Right hindlimb (tissue), 1 donor: ENCODE data around the gene CNOT3.
A peak's percentile ranks its signal among the peaks of the same experiment; 100 is the strongest.

Source experiments
- DNase-seq: peaks from one replicate; pipeline ENCODE4 v3.0.0-alpha.2; 2018

The CNOT3 gene

GRCh38 chr19:54152267-54152666, 14.7 kb downstream of the CNOT3 start:
- no peak for DNase-seq

GRCh38 chr19:54152878-54153524, 15.4 kb downstream of the CNOT3 start:
- no peak for DNase-seq

GRCh38 chr19:54153731-54154326, 16.3 kb downstream of the CNOT3 start:
- no peak for DNase-seq

GRCh38 chr19:54154603-54155345, 17.2 kb downstream of the CNOT3 start:
- no peak for DNase-seq

- DNase-seq = no peak
These were observed 18.1 kb downstream of the CNOT3 start for GRCh38 chr19:54155694-54156093.

- DNase-seq = no peak
These were observed 18.9 kb downstream of the CNOT3 start for GRCh38 chr19:54156490-54156889.

GRCh38 chr19:54156953-54157352, 19.4 kb downstream of the CNOT3 start:
- no peak for DNase-seq

GRCh38 chr19:54158812-54159351, 21.3 kb downstream of the CNOT3 start:
- DNase-seq = no peak

- peak; percentile 100 for DNase-seq
These were observed 22.0 kb downstream of the CNOT3 start, which contains the start of gene LENG1 for GRCh38 chr19:54159352-54160181. TSS of gene LENG1 (minus strand) at chr19:54159721. CDS start at chr19:54159695, 26 bp downstream.

- DNase-seq = peak; percentile 49
These were observed 22.7 kb downstream of the CNOT3 start for GRCh38 chr19:54160182-54160811.

- no peak for DNase-seq
These were observed 23.3 kb downstream of the CNOT3 start for GRCh38 chr19:54160854-54161253.

GRCh38 chr19:54162241-54162805, 24.8 kb downstream of the CNOT3 start:
- DNase-seq = peak; percentile 81

- no peak for DNase-seq
These were observed 25.3 kb downstream of the CNOT3 start for GRCh38 chr19:54162884-54163283.

GRCh38 chr19:54164369-54165068, 27.0 kb downstream of the CNOT3 start:
- DNase-seq = no peak

- peak; percentile 17 for DNase-seq
These were observed 27.7 kb downstream of the CNOT3 start for GRCh38 chr19:54165222-54165621.

GRCh38 chr19:54168174-54168917, 30.8 kb downstream of the CNOT3 start:
- peak; percentile 93 for DNase-seq

- DNase-seq = peak; percentile 21
These were observed 31.7 kb downstream of the CNOT3 start for GRCh38 chr19:54169149-54169740.

- peak; percentile 15 for DNase-seq
These were observed 34.3 kb downstream of the CNOT3 start for GRCh38 chr19:54171736-54172431.
